AML-193 (cell line): ENCODE measurements around the gene UNC13A.

Source experiments
- DNase-seq, 2 experiments: peaks; one replicate each; lab custom pipeline; 2025; lab: John Stamatoyannopoulos, UW

Gene UNC13A

DNA sequence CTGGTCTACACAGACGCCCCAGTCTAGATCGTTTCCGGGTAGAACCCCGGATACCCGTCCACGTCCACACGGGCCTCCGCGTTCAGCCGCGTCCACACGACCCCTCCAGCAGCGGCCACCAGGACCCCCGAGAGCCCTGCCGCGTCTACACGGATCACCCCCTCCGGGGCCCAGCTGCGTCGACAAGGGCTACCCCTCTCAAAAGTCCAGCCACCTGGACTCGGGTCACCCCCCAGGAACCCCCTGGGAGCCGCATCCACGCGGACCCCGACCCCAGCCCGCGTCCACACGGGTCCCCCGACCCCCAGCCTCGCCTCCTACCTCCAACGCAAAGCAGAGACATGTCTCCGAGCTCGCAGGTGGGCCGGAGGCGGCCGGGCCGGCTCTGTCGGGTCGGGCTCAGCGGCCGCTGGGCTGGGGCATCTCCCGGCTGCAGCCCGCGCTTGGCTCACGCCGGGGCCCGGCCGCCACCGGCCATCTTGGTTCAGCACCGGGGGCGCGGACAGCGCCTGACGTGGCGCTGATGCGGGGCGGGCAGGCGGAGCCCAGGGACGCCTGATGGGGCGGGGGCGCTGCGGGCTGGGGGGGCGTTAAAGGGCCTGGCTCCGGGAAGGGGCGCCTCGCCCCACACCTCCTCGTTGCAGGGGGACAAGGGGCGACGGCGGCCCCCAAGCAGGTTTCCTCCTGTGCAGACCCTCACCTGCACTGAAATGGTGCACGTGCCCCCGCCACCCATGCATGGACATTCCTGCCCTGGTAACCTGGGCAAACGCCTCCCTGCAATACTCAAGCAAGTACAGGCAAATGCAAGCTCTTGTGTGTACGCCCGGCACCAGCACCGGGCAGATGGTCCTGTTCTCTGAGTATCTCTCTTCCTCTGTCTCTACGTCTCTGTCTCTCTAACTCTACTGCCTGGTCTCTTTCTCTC is at the start of gene UNC13A:
UNC13A (minus strand) TSS at position 498 of the 928 bp plus-strand sequence; CDS start at position 343, 155 bp downstream.
- no peak for DNase-seq

GRCh38 chr19:17737690-17738153 is 49.6 kb upstream of the UNC13A start:
- DNase-seq: no peak

DNA sequence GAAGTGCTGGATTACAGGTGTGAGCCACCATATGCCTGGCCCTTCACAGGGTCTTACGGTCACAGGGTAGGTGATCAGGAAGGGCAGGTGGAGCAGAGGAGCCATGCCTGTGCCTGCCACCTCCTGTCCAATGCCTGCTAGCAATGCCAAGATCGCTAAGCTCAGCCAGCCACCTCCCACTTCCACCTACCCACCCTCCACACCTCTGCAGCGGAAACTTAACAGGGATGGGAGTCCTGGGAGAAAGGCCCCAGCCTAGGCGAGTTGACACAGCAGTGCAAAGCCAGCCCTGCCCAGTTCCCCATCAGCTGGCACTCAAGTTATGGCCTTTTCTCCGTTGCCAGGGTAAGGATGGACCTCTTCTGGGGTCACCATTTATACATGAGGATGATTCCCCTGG is 47.3 kb upstream of the UNC13A start:
- DNase-seq: no peak

DNA sequence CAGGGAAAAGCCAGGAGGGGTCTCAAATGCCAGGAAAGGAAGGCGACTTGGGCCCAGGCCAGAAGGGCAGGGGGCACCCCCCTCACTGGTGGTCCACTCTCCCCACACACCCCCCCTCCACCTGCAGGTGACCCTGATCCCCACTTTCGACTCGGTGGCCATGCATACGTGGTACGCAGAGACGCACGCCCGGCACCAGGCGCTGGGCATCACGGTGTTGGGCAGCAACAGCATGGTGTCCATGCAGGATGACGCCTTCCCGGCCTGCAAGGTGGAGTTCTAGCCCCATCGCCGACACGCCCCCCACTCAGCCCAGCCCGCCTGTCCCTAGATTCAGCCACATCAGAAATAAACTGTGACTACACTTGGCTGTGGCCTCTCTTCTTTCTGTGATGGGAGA is 46.0 kb upstream of the UNC13A start:
- DNase-seq: no peak

DNA sequence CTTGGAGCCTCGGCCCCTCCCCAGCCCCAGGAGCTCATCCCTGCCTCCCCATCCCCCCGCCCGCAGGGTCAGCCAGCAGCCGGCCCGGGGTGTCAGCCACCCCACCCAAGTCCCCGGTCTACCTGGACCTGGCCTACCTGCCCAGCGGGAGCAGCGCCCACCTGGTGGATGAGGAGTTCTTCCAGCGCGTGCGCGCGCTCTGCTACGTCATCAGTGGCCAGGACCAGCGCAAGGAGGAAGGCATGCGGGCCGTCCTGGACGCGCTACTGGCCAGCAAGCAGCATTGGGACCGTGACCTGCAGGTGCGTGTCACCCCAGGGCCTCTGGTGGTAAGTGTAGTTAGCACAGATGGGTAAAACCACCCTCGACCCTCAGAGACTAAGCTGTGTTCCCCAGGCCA is 45.0 kb upstream of the UNC13A start:
- no peak for DNase-seq

DNA sequence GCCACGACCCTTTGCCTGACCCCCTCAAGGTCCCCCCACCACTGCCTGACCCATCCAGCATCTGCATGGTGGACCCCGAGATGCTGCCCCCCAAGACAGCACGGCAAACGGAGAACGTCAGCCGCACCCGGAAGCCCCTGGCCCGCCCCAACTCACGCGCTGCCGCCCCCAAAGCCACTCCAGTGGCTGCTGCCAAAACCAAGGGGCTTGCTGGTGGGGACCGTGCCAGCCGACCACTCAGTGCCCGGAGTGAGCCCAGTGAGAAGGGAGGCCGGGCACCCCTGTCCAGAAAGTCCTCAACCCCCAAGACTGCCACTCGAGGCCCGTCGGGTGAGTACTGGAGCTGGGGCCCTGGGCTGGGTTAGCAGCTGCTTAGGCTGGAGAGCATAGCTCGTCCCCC is 39.7 kb upstream of the UNC13A start:
- DNase-seq: no peak

DNA sequence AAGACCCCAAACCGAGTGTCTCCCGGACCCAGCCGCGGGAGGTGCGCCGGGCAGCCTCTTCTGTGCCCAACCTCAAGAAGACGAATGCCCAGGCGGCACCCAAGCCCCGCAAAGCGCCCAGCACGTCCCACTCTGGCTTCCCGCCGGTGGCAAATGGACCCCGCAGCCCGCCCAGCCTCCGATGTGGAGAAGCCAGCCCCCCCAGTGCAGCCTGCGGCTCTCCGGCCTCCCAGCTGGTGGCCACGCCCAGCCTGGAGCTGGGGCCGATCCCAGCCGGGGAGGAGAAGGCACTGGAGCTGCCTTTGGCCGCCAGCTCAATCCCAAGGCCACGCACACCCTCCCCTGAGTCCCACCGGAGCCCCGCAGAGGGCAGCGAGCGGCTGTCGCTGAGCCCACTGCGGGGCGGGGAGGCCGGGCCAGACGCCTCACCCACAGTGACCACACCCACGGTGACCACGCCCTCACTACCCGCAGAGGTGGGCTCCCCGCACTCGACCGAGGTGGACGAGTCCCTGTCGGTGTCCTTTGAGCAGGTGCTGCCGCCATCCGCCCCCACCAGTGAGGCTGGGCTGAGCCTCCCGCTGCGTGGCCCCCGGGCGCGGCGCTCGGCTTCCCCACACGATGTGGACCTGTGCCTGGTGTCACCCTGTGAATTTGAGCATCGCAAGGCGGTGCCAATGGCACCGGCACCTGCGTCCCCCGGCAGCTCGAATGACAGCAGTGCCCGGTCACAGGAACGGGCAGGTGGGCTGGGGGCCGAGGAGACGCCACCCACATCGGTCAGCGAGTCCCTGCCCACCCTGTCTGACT is 39.0 kb upstream of the UNC13A start:
- DNase-seq: no peak

DNA sequence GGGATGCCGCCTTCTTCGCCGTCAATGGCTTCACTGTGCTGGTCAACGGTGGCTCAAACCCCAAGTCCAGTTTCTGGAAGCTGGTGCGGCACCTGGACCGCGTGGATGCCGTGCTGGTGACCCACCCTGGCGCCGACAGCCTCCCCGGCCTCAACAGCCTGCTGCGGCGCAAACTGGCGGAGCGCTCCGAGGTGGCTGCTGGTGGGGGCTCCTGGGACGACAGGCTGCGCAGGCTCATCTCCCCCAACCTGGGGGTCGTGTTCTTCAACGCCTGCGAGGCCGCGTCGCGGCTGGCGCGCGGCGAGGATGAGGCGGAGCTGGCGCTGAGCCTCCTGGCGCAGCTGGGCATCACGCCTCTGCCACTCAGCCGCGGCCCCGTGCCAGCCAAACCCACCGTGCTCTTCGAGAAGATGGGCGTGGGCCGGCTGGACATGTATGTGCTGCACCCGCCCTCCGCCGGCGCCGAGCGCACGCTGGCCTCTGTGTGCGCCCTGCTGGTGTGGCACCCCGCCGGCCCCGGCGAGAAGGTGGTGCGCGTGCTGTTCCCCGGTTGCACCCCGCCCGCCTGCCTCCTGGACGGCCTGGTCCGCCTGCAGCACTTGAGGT is 38.1 kb upstream of the UNC13A start:
- DNase-seq: no peak

DNA sequence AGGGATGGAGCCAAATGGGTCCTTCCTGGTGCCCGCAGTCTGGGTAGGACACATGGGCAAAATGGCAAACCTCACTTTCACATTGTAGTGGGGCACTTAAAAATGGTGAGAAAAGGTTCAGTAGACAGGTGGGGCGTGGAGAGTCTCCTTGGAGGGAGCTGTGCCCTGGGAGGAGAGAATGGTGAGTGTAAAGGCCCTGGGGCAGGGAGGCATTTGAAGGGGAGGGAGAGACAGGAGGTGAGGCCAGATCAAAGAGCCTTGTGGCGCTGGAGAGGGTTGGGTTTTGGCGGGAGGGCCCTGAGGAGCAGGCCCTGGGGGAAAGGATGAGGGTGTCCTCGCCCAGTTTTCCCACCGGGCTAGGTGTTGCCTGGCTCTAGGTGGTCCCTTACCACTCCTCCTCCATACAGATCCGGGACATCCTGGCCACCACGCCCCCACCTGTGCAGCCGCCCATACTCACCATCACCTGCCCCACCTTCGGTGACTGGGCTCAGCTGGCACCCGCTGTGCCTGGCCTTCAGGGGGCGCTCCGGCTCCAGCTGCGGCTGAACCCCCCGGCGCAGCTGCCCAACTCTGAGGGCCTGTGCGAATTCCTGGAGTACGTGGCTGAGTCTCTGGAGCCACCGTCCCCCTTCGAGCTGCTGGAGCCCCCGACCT is 37.4 kb upstream of the UNC13A start:
- DNase-seq: no peak

GRCh38 chr19:17724655-17725054 is 36.5 kb upstream of the UNC13A start:
- no peak for DNase-seq

DNA sequence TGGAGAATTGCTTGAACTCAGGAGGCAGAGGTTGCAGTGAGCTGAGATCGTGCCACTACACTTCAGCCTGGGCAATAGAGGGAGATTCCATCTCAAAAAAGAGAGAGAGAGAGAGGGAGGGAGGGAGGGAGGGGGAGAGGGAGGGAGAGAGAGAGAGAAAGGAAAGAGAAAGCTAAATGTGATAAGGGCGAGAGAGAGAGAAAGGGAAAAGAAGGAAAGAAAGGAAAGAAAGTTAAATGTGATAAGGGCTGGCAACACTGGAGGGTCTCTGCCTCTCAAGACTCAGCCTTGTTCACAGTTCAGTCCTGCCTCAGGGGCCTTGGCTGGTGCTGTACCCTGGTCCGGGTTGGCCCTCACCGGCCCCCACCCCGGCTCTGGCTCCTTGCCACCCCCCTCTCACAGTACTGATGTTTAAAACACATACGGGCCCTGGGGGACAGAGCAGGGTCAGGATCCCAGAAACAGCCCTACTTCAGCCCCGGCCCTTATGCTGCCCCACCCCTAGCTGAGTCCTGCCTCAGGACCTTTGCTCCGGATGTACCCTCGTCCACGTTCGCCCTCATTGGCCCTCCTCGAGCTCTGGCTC is 34.6 kb upstream of the UNC13A start:
- no peak for DNase-seq

- DNase-seq: peak; percentile 78 to 89
Observed at GRCh38 chr19:17721821-17722220, 33.7 kb upstream of the UNC13A start.

GRCh38 chr19:17721111-17721628 is 33.0 kb upstream of the UNC13A start:
- DNase-seq: no peak

DNA sequence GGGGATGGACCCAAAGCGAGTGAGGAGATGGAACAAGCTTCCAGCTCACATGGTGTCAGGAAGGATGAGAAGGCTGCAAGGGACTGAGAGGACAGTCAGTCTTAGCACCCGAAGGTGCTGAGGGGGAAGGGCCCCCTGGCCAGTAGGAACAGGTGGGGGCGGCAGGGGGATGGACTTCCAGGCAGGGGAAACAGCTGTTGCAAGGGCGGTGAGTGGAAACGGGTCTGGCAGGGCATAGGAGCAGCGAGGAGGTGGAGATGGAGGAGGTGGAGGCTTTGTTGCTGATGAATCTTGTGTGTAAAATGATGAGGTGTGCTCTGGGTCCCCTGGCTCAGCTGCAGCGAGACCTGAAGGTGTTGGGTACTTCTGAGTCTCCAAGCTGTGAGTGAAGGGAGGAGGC is 32.3 kb upstream of the UNC13A start:
- no peak for DNase-seq

- DNase-seq: no peak
Observed at GRCh38 chr19:17719730-17720400, 31.7 kb upstream of the UNC13A start.

DNA sequence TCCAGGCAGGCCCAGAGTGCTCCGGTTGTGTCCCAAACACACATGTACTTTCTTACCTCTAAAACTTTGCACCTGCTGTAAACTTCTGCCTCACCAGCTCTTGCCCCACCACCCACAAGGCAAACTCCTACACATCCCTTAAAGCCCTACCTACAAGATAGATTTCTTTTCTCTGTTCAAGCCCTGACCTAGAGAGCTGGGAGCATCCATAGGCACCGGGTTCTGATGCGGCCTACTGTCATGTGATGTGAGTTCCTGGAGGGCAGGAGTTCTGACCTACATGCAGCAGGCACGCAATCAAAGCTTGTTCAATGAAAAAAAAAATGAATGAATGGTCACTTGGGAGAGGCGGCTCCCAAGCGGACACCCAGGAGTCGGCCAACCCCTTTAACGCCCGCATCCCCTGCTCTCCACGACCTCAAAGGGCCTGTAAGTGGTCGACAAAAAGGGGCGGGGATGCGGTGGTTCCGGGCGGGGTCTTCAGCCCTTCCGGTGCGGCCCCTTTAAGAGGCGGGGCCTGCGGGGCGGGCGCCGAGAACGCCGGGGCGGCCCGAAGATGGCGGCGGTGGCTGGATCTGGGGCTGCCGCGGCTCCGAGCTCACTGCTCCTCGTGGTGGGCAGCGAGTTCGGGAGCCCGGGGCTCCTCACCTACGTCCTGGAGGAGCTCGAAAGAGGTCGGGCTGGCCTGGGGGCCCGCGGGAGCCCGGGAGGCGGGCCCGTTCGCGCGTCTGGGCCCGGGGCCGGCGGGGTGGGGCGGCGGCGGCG is 31.0 kb upstream of the UNC13A start, which contains the start of gene MAP1S:
MAP1S (plus strand) TSS at position 534 of the 765 bp plus-strand sequence; CDS start at position 557, 23 bp downstream.
- no peak for DNase-seq

- DNase-seq: peak; percentile 19 to 21
Observed at GRCh38 chr19:17718550-17718946, 30.4 kb upstream of the UNC13A start.

- no peak for DNase-seq
Observed at GRCh38 chr19:17716309-17716929, 28.3 kb upstream of the UNC13A start.

DNA sequence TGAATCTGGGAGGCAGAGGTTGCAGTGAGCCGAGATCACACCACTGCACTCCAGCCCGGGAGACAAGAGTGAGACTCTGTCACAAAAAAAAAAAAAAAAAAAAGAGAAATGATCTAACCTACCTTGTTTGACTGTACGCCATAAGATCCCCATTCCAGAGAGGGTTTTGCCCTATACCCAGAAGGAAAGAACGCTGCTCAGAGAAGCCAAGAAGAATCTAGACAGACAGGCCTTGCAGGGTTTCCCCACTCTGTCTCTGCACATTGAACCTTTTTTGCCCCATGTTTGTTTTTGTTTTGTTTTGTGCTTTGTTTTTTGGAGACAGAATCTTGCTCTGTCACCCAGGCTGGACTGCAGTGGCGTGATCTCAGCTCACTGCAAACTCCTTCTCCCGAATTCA is 23.7 kb upstream of the UNC13A start:
- no peak for DNase-seq
